B cell (primary cell): Measurements from ENCODE around the gene HEPN1. TPM values are rescaled to one million over a fixed set of nuclear protein-coding genes. Genes with fewer than 3 reads are reported as not detected.

Experiments used
- ATAC-seq: fragments of 200-7000 bp; cut with Tn5 transposase; one replicate; pipeline ENCODE4 v1.10.0; 2021; ENCODE audit warnings: low read depth, mild to moderate bottlenecking, moderate number of reproducible peaks, moderate library complexity
- CTCF ChIA-PET: fragments of 350-600 bp; sonication (Branson Sonifier 250); formaldehyde crosslinking; loops from one replicate; lab custom pipeline; 2021; ENCODE audit warnings: antibody characterized with exemption, inconsistent platforms; lab: Charles Lee
- POLR2A ChIA-PET: fragments of 350-600 bp; sonication (Branson Sonifier 250); formaldehyde crosslinking; loops from one replicate; lab custom pipeline; 2021; ENCODE audit warnings: antibody characterized with exemption; lab: Charles Lee
- DNase-seq: peaks from one replicate; pipeline ENCODE4 v3.0.0; 2013
- H2AFZ ChIP-seq: 2 replicates; pipeline ENCODE4 v1.6.1; 2012; ENCODE audit warnings: mild to moderate bottlenecking, low read depth, low read length; ENCODE audit not compliant: insufficient read depth, poor library complexity, severe bottlenecking
- H3K27ac ChIP-seq, 2 donors: 1 replicate in 1 of 2; 2 replicates in 1 of 2; pipeline ENCODE4 v1.5.1; 2012 to 2013; ENCODE audit warnings: low read length in 2 of 2, mild to moderate bottlenecking in 2 of 2, moderate library complexity in 1 of 2
- H3K27me3 ChIP-seq, 4 experiments: fragments of 200-600 bp in 1 of 4; sonication (generic) in 1 of 4; replicated peaks in 1 of 4; 1 replicate in 2 of 4; 2 replicates in 2 of 4; pipeline versions ENCODE4 v1.6.1 to v1.7.0; 2013 to 2016; ENCODE audit warnings: low read length in 3 of 4, mild to moderate bottlenecking in 2 of 4, mixed read lengths in 1 of 4, moderate library complexity in 1 of 4; ENCODE audit not compliant: insufficient read depth in 4 of 4, control insufficient read depth in 3 of 4; ENCODE audit errors: control extremely low read depth in 1 of 4
- H3K36me3 ChIP-seq, 2 experiments: replicated peaks in 1 of 2; 1 replicate in 1 of 2; 2 replicates in 1 of 2; pipeline versions ENCODE4 v1.6.1 to v1.7.1; 2013; ENCODE audit warnings: low read length in 1 of 2; ENCODE audit not compliant: insufficient read depth in 2 of 2, control insufficient read depth in 1 of 2; ENCODE audit errors: control extremely low read depth in 1 of 2, extremely low read depth in 1 of 2
- H3K4me1 ChIP-seq, 2 donors: fragments of 200-600 bp in 1 of 2; sonication (generic) in 1 of 2; 1 replicate in 1 of 2; 2 replicates in 1 of 2; pipeline versions ENCODE4 v1.5.1 to v1.6.1; 2013 to 2017; ENCODE audit warnings: low read length in 2 of 2; ENCODE audit not compliant: control insufficient read depth in 2 of 2, insufficient read depth in 2 of 2
- H3K4me2 ChIP-seq: replicated peaks from 2 replicates; pipeline ENCODE3; 2012; ENCODE audit warnings: mild to moderate bottlenecking, low read depth, low read length; ENCODE audit not compliant: poor library complexity, severe bottlenecking
- H3K4me3 ChIP-seq, 5 experiments: fragments of 200-600 bp in 1 of 5; sonication (generic) in 1 of 5; 1 replicate in 3 of 5; 2 replicates in 2 of 5; pipeline versions ENCODE4 v1.5.1 to v1.7.0; 2011 to 2016; ENCODE audit warnings: low read length in 4 of 5, mild to moderate bottlenecking in 4 of 5, low read depth in 2 of 5, control low read depth in 1 of 5, moderate library complexity in 1 of 5; ENCODE audit not compliant: insufficient read depth in 1 of 5; ENCODE audit errors: control extremely low read depth in 1 of 5, extremely low read depth in 1 of 5
- H3K79me2 ChIP-seq: fragments of 200-600 bp; sonication (generic); one replicate; pipeline ENCODE4 v1.6.0; 2016; ENCODE audit warnings: low read length; ENCODE audit not compliant: control insufficient read depth, insufficient read depth
- H3K9ac ChIP-seq: fragments of 200-600 bp; sonication (generic); 2 replicates; pipeline ENCODE4 v1.6.1; 2017; ENCODE audit warnings: mild to moderate bottlenecking, low read length, moderate library complexity
- H3K9me3 ChIP-seq, 3 donors: one replicate each; pipeline versions ENCODE4 v1.6.1 to v1.7.1; 2013; ENCODE audit warnings: low read length in 2 of 3; ENCODE audit not compliant: control insufficient read depth in 2 of 3, insufficient read depth in 1 of 3; ENCODE audit errors: control extremely low read depth in 1 of 3
- H4K20me1 ChIP-seq: 2 replicates; pipeline ENCODE4 v1.6.0; 2012; ENCODE audit warnings: mild to moderate bottlenecking, low read length; ENCODE audit not compliant: insufficient read depth, control insufficient read depth, poor library complexity, severe bottlenecking
- H3K27ac Mint-ChIP-seq: one replicate; pipeline ENCODE4 v1.8.0; 2021; ENCODE audit warnings: mixed read lengths
- H3K27me3 Mint-ChIP-seq: one replicate; pipeline ENCODE4 v1.8.0; 2021; ENCODE audit warnings: mixed read lengths
- H3K4me1 Mint-ChIP-seq: one replicate; pipeline ENCODE4 v1.8.0; 2021; ENCODE audit warnings: mixed read lengths
- H3K4me3 Mint-ChIP-seq: one replicate; pipeline ENCODE4 v1.8.0; 2021; ENCODE audit warnings: mixed read lengths
- H3K9me3 Mint-ChIP-seq: one replicate; pipeline ENCODE4 v1.8.0; 2022; ENCODE audit warnings: mixed read lengths; ENCODE audit not compliant: insufficient read depth
- CTCF ChIP-seq: fragments of 200-600 bp; IDR thresholded peaks from one replicate; pipeline ENCODE4 v1.8.0; 2022; ENCODE audit warnings: antibody characterized with exemption, mild to moderate bottlenecking
- EZH2 ChIP-seq: IDR thresholded peaks from 2 replicates; pipeline ENCODE4 v1.6.1; 2012; ENCODE audit warnings: borderline replicate concordance, low read depth, mild to moderate bottlenecking, moderate library complexity, low read length; ENCODE audit not compliant: insufficient read depth, poor library complexity, severe bottlenecking
- WGBS: methylation state at CpG from one replicate; pipeline ENCODE4 v1.1.5; 2013; ENCODE audit warnings: missing lambda C conversion rate; ENCODE audit not compliant: insufficient coverage; 5-methylcytosine and 5-hydroxymethylcytosine counted together
- intact Hi-C: fragments of 100-400 bp; cut with micrococcal nuclease; formaldehyde crosslinking; loops from one replicate; pipeline ENCODE4 v1.10.0; 2022
- polyA plus RNA-seq: library from polyadenylated mRNA; depleted of rRNA; stranded (reverse); fragments of >200 nt; gene quantifications from 2 replicates; pipeline ENCODE4 v1.2.3, GENCODE V29; 2012
- total RNA-seq, 2 donors: library from RNA; stranded (reverse); fragments of 120-200 nt in 1 of 2; gene quantifications; 1 replicate in 1 of 2; 2 replicates in 1 of 2; pipeline versions ENCODE4 v1.2.3 to v1.2.4, GENCODE V29; 2013 to 2022

Gene HEPN1
- total and polyA plus RNA-seq, 2 donors (not counting 1 experiment from before 2014, with no cell fraction given): not detected

- H3K9me3 Mint-ChIP-seq: no peaks in the 10 kb centered on the region
- H3K27ac Mint-ChIP-seq: no peak overlapping the region
- CTCF ChIA-PET: interaction anchor here (1.8 kb wide), 1 partner anchor 13 kb away, joined by 5 read pairs; no protein-coding TSS in a partner anchor
- Histone ChIP-seq H3K36me3 (no peaks in the 10 kb centered on the region), H3K79me2 (no peaks in the 10 kb centered on the region), H2AFZ (no peak overlapping the region), H3K27me3 (peaks cover 0 to 46% (median 15%) of the 10 kb centered on the region in 4 experiments), H3K4me3 (no peak overlapping the region), H3K4me2 (no peak overlapping the region), H4K20me1 (no peaks in the 10 kb centered on the region), H3K9me3 (peaks cover 0 to 22% (median 0%) of the 10 kb centered on the region in 3 donors), H3K4me1 (peaks cover 19 to 22% of the 10 kb centered on the region in 2 donors), H3K9ac (no peak overlapping the region), H3K27ac (no peak overlapping the region)
- ATAC-seq: no peak
- no peak overlapping the region for H3K4me3 Mint-ChIP-seq
- TF ChIP-seq EZH2 (no peak), CTCF (no peak)
- WGBS: 75% methylated on average over 13 of the region's 16 CpGs
- no peak for DNase-seq
- peaks cover 52% of the 10 kb centered on the region for H3K27me3 Mint-ChIP-seq
- intact Hi-C loops: loop anchor here (5.0 kb wide), 2 partner anchors 42 to 73 kb away; partner anchors contain the start of gene CCDC15
- POLR2A ChIA-PET: no interaction called here
- peaks cover 24% of the 10 kb centered on the region for H3K4me1 Mint-ChIP-seq
Measured at GRCh38 chr11:124879493-124880289, 39.4 kb upstream of the HEPN1 start.

GRCh38 chr11:124880290-124880611, 38.8 kb upstream of the HEPN1 start:
- Histone ChIP-seq H3K4me3 (no peak overlapping the region), H3K79me2 (no peaks in the 10 kb centered on the region), H2AFZ (no peak overlapping the region), H3K9me3 (peaks cover 0 to 22% (median 0%) of the 10 kb centered on the region in 3 donors), H3K27ac (no peak overlapping the region), H4K20me1 (no peaks in the 10 kb centered on the region), H3K27me3 (peaks cover 0 to 40% (median 13%) of the 10 kb centered on the region in 4 experiments), H3K4me2 (no peak overlapping the region), H3K9ac (no peak overlapping the region), H3K4me1 (peaks cover 19 to 20% of the 10 kb centered on the region in 2 donors), H3K36me3 (no peaks in the 10 kb centered on the region)
- CTCF ChIA-PET: interaction anchor here (1.0 to 1.8 kb wide), 2 partner anchors 11 to 13 kb away, joined by 3 to 5 read pairs; no protein-coding TSS in a partner anchor
- Mint-ChIP-seq H3K27me3 (peaks cover 46% of the 10 kb centered on the region), H3K27ac (no peak overlapping the region), H3K4me1 (peaks cover 24% of the 10 kb centered on the region), H3K4me3 (no peak overlapping the region), H3K9me3 (no peaks in the 10 kb centered on the region)
- WGBS: 51% methylated on average over 10 of the region's 10 CpGs
- ATAC-seq (no peak), DNase-seq (no peak)
- POLR2A ChIA-PET: no interaction called here
- TF ChIP-seq CTCF: no peak
- no peak for TF ChIP-seq EZH2
- intact Hi-C loops: no loop called here
